Mucosa of gallbladder (tissue), 1 donor: ENCODE results near the gene NR3C2. TPM values are rescaled to one million over a fixed set of nuclear protein-coding genes. Genes with fewer than 3 reads are reported as not detected.

Source experiments
- DNase-seq: peaks from one replicate; pipeline ENCODE4 v3.0.0-alpha.2; 2020; ENCODE audit warnings: low spot score
- total RNA-seq: library from RNA; stranded (reverse); gene quantifications from one replicate; pipeline ENCODE4 v1.2.1, GENCODE V29; 2021
- donor health status: DM: no; HTN: no; CAD: no.

NR3C2 gene
- total RNA-seq, 1 donor from 2014 or later = 29.4 TPM

DNA sequence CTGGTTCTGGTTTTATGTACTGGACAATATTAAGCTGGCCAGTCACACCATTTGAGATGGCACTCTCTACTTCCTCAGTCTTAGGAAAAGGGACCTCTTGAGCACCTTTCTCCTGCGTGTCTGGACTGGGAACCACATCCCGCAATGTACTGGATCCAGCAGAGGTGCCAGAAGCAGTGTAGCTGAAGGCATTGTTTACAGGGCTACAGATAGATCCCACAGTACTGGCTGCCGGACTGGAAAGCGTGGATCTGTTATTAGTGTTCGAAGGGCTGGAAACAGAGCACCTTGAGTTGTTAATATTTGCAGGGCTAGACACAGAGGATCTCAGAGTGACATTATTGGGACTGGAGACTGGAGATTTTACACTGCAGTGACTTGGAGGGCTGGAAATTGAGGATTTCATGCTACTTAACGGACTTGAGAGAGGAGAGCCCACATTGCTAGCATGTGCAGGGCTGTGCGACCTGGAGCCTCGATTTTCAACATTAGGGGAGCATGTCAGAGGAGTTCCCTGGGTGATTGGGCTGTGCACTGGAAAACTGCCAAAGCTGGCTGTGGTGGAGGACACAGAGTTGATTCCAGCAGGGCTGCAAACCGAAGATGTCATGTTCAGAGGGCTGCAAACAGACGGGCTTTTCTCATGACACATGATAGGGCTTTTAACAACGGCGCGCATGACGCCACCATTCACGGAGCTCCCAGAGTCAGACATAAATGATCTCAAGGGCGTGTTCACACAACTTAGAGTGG is 6.4 kb downstream of the NR3C2 start:
- DNase-seq = no peak

DNA sequence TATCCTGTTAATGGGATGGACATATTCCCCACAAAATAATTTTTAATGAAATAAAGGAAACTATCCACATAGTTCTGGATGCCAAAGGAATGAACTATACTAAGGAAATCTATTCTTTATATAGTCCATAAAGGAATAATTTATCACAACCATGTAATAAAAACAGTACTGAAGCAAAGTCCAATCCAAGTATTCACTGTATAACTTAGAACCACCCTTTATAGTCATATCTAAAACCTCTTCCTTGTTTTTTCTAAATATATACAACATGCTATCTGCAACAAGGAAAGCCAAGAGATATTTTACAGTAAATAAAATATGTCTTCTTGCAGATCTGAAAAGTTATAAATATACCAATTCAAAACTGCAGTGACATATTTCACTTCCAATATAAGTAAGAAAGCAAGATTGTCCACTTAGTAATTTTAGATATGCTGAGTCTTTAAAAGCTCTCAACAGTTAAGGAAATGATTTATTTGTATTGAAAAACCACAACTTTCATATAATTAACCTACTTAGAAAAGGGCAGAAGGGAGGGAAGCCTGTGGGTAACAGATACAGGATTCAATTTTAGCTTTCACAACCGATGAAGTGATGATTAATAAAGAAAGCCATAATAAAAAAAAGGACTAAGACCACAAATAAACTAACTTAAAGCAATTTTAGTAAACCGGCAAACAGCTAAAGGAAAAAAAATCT is 8.0 kb downstream of the NR3C2 start:
- no peak for DNase-seq

DNA sequence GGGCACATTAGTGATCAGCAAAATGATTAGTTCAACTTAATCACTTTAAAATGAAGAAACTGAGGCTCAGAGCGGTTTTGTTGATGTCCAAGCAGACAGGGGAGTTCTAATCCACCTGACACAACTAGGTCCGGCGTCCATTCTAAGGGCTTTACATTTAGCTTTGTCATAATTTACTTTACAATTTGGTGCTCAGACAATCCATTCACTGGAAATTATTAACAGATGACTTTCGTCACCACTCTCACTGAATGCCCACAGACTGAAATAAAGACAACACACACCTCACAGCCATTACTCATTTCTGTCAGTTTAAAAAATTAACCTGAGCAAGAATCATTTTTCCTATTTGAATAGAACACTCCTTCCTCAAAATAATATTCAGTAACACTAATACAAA is 10.8 kb downstream of the NR3C2 start:
- no peak for DNase-seq

DNA sequence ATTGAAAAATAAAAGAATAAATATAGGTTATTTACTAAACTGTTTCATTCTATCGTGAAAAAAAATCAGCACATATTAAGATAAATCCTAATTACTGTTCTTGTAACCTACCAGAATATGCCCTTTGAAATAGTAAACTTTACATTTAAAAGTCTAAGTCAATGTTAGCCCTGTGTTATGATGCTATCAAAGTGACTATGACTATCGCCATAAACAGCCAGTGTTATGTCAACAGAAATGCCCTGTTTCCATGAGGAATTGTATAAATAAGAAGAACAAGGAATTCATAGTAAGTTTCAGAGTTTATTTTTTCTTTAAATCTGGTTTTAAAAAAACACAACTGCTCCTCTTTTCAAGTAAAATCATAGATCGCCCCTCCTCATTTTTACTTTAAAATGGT is 11.4 kb downstream of the NR3C2 start:
- no peak for DNase-seq

DNA sequence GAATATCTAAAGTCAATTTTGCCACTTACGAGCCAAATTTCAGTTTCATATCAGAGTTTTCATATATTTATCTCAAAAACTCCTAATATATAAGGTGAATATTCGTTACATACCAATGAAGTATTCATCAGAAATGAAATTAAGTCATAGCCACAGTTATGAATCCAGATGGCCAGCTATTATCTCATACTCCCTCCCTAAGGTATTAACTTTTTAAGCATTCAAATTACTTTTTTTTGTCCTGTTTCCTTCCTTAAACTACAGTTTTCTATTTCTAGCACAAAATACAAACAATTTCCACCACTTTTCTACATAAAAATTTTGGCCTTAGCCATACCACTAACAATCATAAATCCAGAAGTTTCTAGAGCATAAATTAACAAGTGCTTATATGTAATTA is 13.0 kb downstream of the NR3C2 start:
- no peak for DNase-seq

DNA sequence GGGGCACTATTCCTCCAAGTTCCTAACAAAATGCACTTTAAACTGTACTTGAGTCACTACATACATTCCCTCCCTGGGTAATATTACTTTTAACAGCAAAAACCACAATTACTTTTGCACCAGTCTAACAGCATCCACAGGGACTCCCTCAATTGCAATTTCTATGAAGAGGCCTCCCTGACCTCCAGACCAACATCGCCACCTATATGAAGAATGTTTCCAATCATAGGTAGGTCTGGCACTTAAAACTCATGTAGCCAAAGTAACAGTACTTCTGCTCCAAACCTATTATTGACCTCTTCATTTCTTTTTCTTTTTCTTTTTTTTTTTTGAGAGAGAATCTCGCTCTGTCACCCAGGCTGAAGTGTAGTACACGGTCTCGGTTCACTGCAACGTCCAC is 15.6 kb downstream of the NR3C2 start:
- no peak for DNase-seq

DNA sequence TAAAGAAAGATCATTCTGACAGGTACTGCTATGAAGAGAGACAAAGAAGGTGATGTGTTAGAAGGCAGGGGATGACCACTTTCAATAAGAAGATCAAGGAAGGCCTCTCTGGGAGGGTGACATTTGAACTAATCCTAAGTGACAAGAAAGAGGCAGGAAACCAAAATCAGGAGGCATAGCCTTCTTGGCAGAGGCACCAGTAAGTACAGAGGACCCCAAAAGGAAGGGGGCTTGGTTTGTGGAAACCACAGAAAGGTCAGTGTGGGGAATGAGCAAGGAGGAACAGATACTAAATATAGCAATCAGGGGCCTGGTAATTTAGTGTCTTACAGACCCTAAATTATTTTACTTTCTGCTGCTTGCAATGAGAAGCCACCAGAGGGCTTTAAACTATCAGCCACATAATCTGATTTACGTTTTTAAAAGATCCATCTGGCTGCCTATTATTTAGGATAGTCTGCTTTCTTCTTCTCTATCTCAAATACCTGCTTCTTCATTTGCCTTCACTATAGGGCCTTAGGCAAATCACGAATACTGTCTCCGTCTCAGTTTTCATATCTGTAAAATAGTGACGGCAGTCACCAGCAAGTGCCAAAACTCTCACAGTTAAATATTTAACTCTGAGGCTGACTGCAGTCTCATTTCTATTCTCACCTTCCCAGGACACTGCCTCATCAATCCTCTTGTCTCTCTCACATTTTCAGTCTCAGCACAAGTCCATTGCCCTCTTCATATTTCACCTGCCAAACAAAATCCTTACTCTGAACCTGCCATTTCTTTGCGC is 16.7 kb downstream of the NR3C2 start:
- no peak for DNase-seq

DNA sequence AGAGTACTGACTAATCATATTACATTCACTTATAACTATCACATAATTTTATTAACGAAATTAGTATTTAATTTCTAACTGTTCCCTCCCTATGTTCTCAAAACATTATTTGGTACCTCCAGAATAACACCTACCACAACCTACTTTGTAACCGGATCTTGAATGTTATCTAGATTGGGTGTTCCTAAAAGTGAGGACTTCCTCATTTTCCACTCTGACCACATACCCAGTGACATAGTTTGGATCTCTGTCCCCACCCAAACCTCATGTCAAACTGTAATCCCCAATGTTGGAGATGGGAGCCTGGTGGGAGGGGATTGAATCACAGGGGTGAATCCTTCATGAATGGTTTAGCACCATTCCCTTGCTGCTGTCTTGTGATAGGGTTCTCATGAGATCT is 21.8 kb downstream of the NR3C2 start:
- DNase-seq = no peak

DNA sequence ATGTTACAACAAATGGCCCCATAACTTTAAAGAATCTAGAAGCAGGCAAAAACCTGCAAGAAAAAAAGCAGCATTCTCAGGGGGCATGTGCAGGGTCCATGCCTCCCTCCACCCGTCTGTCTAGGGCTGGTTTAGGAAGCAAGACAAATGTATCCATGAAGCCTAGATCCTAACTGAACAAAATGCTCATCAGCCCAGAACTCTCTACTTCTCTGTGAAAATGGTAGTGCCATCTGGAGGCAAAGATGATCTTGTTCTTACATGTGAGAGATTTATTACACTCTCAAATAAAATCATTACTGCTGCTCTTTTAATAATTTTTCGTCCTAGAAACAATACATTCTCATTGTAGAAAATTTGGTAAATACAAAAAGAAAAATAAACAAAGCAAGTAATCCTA is 26.7 kb downstream of the NR3C2 start:
- no peak for DNase-seq

DNA sequence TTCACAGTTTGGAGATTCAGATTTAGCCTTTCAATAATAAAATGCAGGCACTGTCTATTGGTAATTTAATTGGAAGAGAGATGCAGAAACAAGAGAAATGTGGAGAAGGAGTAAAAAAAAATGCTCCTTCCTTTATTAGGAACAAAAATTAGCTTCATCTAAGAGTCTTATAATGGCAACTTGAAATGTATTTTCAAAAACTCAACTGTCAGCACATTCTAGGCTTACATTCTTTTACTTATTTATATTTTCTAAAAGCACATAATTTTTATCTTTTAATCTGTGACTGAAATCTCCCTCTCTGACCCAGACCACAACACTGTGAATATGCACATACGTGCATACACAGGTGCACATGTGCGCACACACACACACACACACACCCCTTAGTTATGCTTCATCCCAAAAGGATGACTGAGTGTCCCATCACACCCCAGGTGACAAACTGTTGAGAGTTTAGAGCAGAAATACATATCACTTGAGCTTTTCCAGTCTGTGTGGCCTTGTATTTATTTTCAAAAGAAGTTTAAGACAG is 29.7 kb downstream of the NR3C2 start:
- DNase-seq = no peak

DNA sequence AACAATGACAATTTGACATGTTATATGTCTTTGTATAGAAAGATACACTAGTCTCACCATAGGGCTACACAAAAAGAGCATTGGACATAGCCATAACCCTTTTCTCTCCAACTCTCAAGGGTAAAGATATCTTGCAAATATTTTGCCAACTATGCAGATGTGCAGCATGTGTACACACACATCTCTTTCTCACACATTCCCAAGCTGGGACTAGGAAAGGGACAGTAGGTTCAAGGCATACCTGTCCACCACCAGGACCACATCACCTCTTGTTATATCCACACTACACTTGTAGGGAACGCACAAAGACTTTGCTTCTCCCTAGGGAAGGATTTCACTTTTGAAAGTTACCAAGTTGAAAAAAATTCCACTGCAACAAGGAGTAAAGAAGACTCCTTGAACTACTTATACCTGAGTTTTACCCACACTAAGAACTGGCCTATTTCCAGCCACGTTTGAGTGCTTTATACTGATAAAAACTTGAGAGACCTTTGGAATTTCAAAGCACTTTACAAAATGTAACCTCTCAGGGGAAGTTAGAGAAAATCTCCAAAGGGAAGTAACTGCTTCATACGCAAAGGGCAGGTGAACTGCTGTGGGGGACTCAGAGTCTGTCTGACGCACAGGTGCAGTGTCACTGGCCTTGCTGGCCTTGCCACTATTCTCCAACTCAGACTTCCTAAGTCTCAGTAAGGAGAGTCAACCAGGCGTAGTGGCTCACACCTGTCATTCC is 36.9 kb downstream of the NR3C2 start:
- no peak for DNase-seq

DNA sequence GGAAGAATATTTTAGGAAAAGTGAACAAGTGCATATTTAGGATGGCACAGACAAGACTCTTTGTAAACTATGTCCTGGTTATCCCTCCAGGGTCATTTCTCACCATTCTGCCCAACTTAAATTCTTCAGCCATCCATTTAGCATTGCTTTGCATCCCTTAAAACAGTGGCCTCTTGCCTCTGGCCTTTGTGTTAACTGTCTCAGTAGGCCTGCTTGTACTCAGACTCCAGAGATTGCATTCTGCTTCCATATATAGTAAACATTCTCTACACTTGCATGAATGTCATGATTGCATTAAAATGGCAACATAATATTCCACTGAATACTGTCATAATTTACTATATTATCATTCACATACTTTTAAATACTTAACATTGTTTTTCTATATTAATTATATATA is 43.2 kb downstream of the NR3C2 start:
- no peak for DNase-seq

DNA sequence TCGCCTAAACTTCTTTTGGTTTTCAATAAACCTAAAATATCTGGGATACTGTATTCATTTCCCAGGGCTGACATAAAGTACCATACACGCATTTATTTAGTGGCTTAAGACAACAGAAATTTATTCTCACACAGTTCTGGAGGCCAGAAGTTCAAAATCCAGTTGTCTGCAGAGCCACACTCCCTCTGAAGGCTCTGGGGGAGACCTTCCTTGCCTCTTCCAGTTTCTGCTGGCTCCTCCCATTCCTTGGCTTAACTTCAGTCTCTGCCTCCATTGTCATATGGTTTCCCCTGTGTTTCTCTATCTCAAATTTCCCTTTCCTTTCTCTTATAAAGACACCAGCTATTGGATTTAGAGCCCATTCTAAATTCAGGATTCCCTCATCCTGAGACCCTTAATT is 44.4 kb downstream of the NR3C2 start:
- DNase-seq = no peak

DNA sequence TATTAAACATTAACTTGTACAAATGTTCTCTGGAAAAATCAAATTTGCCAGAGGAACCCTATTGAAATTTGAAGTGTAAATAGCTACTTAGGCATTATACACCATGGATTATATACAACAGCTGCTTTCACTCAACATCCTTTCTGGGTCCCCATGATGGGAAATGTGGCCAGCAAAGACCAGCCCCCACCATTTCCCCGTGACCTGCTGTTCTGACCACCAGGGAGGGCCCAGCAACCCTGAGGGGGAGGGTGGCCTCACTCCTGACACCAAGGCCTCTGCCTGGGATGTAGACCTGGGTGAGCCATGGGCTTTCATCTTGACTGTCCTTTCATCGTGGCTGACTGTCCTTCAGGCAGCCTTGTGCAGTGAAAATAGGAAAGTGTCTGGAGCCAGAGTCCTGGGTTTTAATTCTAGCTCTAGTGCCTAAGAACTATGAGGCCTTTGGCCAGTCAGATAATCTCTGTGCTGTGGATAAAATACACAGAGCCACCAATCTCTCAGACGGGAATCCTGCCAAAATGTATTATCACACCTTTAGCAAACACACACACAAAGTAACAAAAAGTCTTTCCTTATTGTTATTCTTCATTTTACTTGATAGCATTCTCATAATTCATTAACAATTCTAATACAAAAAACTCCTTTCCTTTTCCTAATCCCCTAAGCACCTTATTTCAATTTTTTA is 45.1 kb downstream of the NR3C2 start:
- DNase-seq = peak; percentile 24

DNA sequence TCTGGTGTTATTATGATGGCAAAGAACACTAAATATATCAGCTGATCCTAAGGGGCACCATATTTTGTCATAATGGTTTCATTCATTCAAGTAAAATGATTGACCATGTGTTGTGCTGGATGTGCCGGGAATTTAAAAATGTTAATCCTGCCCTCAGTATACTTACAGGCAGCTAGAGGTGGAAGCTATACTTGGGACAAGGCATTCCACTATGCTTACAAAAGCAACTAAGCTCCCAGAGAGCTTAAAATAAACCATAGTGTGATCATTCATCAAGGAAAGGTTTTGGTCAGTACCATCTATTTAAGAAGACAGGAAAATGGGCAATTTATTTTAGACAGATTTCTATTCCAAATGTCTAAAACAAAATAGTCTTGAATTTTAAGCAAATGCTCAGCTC is 46.4 kb downstream of the NR3C2 start:
- no peak for DNase-seq

DNA sequence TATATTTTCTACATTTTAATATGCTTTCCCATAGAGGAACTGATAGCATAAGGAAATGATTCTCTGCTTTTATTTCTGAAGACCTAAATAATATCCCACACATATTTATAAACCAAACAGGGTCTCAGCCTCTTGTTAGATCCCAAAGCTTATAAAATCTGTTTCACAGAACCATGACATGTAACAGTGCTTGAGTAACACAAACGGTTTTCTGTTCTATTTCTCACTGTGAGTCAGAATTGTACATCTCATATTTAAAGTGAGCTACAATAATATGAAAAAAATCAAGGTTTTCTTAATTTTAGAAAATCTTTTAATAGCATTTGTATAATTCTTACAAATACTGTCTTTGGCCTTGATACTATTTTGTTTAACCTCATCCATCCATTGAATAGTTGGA is 51.2 kb downstream of the NR3C2 start:
- no peak for DNase-seq

DNA sequence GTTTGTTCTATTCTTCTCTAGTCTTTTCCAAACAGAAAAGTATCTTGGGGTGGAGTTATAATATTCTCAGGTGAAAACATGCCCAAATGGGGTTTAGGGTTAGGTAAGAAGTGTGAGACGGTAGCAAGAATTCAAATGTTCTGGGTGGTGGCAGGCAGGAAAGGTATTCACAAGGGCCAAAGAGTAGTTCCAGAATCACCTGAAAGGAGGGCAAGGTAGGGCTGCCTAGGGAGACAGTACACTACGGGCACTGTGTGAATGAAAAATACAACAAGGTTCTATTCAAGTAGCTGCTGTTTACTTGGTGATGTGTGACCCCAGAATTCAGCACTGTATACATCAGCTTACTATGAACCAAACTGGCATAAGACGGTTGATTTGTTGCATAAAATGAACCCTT is 51.9 kb downstream of the NR3C2 start:
- DNase-seq = no peak

DNA sequence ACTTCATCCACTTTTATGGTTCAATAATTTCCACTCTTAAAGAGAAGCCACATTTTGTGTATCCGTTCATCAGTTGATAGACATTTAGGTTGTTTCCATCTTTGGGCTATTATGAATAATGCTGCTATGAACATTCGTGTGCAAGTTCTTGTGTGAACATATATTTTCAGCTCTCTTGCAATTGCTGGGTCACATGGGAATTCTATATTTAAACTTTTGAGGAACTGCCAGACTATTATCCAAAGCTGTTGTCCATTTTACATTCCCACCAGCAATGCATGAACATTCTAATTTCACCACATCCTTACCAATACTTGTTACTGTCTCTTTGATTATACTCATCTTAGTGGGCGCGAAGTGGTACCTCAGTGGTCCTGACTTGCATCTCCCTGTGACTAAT is 61.9 kb downstream of the NR3C2 start:
- no peak for DNase-seq

DNA sequence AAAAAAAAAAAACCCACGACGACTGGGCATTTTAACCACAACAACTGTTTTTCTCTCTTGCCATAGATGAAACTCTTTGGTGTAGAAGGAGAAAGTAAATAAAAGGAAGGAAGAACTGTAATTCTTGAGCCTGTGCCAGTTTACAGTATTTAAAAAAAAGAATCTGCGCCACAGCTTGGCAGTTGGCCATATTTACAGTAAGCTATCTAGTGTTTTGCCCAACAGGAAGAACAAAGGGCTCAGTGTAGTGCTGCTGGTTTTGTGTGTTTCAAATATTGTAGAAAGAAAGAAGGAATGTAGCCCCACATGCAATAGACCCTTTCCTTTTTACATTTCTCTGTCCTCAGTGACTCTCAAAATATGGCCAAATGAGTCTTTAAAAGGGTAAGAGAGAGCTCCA is 66.1 kb downstream of the NR3C2 start:
- DNase-seq = peak; percentile 78

DNA sequence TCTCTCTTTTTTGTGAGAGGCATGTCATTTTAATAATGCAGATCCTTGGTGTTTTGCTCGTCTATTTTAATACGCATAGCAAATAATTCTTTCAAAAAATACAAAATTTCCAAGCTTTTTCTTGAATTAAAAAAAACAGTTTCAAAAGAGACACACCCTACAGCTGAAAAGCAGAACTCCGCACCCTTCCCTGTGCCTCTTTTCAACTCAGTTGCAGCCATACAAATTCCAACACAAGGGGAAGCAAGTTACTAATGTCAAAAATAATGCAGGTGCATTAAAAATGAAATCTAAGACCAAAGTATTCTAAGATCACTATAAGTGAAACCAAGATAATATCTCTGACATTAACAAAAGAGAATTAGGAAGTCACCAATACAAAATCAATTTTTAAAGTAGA is 66.6 kb downstream of the NR3C2 start:
- DNase-seq = no peak

DNA sequence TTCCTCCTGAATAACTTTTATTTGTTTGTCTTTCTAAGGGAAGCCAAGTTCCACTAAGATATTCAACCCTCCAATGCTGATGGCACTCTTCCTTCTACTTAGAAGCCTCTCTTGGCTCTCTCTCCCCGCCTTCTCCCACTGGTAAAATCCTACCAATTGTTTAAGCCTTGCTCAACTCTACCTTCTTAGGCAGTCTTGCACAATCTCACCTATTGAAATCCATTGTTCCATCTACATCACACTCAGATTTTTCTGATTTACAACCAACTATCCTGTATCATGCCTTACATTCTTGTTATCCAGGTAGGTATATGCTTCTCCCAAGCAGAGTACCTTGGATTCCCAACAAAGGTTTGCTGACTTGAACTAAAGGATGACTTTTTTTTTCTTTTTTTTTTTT is 69.1 kb downstream of the NR3C2 start:
- DNase-seq = no peak
